OCI-LY1 (cell line): Measurements from ENCODE around the gene PRRT2.

Experiments
- H2AFZ ChIP-seq: fragments of 200-600 bp; sonication (generic), shearing (Covaris generic); 2 replicates; pipeline ENCODE4 v1.6.0; 2014; ENCODE audit warnings: antibody characterized with exemption, mild to moderate bottlenecking, low read length
- H3F3A ChIP-seq: fragments of 200-600 bp; sonication (generic), shearing (Covaris generic); 2 replicates; pipeline ENCODE4 v1.6.0; 2014; ENCODE audit warnings: mild to moderate bottlenecking, antibody characterized with exemption, low read length, moderate library complexity; ENCODE audit not compliant: insufficient read depth
- H3K27ac ChIP-seq: fragments of 200-600 bp; sonication (generic); 2 replicates; pipeline ENCODE4 v1.5.1; 2014; ENCODE audit warnings: low read length, mixed run types, mild to moderate bottlenecking, low read depth; ENCODE audit not compliant: poor library complexity, severe bottlenecking
- H3K27me3 ChIP-seq: fragments of 200-600 bp; sonication (generic); 2 replicates; pipeline ENCODE4 v1.6.0; 2014; ENCODE audit warnings: antibody characterized with exemption, mild to moderate bottlenecking, low read length, moderate library complexity; ENCODE audit not compliant: insufficient read depth
- H3K36me3 ChIP-seq: fragments of 200-600 bp; sonication (generic); 2 replicates; pipeline ENCODE4 v1.6.1; 2014; ENCODE audit warnings: mild to moderate bottlenecking, antibody characterized with exemption, low read length, moderate library complexity, mixed read lengths; ENCODE audit not compliant: insufficient read depth
- H3K4me1 ChIP-seq: fragments of 200-600 bp; sonication (generic); 2 replicates; pipeline ENCODE4 v1.5.1; 2014; ENCODE audit warnings: mild to moderate bottlenecking, low read length, moderate library complexity; ENCODE audit not compliant: insufficient read depth, severe bottlenecking
- H3K4me2 ChIP-seq: fragments of 200-600 bp; sonication (generic), shearing (Covaris generic); 2 replicates; pipeline ENCODE4 v1.6.1; 2014; ENCODE audit warnings: low read length
- H3K4me3 ChIP-seq: fragments of 200-600 bp; sonication (generic); 2 replicates; pipeline ENCODE4 v1.5.1; 2014; ENCODE audit warnings: low read length, low read depth, mild to moderate bottlenecking, mixed read lengths; ENCODE audit not compliant: poor library complexity, severe bottlenecking
- H3K79me2 ChIP-seq: fragments of 200-600 bp; shearing (Covaris generic); 2 replicates; pipeline ENCODE4 v1.6.1; 2016; ENCODE audit warnings: mixed run types, low read length, mixed read lengths; ENCODE audit not compliant: insufficient read depth
- H3K9ac ChIP-seq: fragments of 200-600 bp; sonication (generic), shearing (Covaris generic); 2 replicates; pipeline ENCODE4 v1.6.1; 2014; ENCODE audit warnings: mild to moderate bottlenecking, low read length, mixed read lengths
- H3K9me2 ChIP-seq: fragments of 200-600 bp; sonication (generic), shearing (Covaris generic); 2 replicates; pipeline ENCODE4 v1.6.1; 2014; ENCODE audit warnings: low read depth, mild to moderate bottlenecking, low read length, mixed read lengths
- H3K9me3 ChIP-seq: fragments of 200-600 bp; shearing (Covaris generic); 2 replicates; pipeline ENCODE4 v1.6.1; 2014; ENCODE audit warnings: low read length, mixed read lengths
- H4K20me1 ChIP-seq: fragments of 200-600 bp; sonication (generic), shearing (Covaris generic); 2 replicates; pipeline ENCODE4 v1.6.0; 2016; ENCODE audit warnings: mild to moderate bottlenecking, low read length; ENCODE audit not compliant: insufficient read depth
- EZH2 ChIP-seq: fragments of 200-600 bp; sonication (generic), shearing (Covaris generic); IDR thresholded peaks from 2 replicates; pipeline ENCODE4 v1.8.0; 2017; ENCODE audit warnings: borderline replicate concordance, mixed run types, mild to moderate bottlenecking, antibody characterized with exemption, low read length, moderate library complexity, mixed read lengths
- TF ChIP-seq, protein P1 (sequence below): fragments of 200-600 bp; sonication (generic), shearing (Covaris generic); IDR thresholded peaks from 2 replicates; pipeline ENCODE4 v1.5.1; 2017; ENCODE audit warnings: mild to moderate bottlenecking, antibody characterized with exemption, low read length, moderate library complexity, mixed read lengths

The PRRT2 gene

DNA sequence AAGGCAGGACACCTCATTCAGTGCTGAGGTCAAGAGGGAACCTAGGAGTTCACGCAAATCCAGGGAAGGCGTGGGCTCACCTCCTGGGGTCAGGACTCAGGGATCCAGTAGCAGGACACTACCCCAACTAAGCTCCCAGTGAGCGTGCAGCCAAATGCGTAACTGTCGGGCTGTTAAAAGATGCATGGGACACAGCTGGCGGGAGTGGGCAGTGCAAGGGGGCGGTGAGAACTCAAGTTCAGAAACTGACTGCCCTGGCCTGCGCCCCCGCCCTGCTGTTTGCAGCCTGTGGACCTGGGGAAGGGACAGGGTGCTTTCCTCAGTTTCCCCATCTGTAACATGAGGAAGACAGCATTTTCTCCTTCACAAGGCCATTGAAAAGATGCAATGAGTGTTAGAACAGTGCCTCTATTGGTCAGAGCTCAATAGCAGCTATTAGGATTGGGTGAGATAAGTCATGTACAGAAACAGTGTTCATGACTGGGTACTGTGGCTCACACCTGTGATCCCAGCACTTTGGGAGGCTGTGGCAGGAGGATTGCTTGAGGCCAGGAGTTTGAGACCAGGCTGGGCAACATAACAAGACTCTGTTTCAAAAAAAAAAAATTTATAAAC lies 30.8 kb downstream of the PRRT2 start:
- Histone ChIP-seq H3K79me2 (no peaks in the 10 kb centered on the region), H3K4me3 (no peak overlapping the region), H2AFZ (no peak overlapping the region), H3K9me3 (no peaks in the 10 kb centered on the region), H3K9ac (no peak overlapping the region), H3K36me3 (no peaks in the 10 kb centered on the region), H3K27ac (no peak overlapping the region), H3K9me2 (no peaks in the 10 kb centered on the region), H3K4me1 (no peaks in the 10 kb centered on the region), H3F3A (no peaks in the 10 kb centered on the region), H3K27me3 (no peaks in the 10 kb centered on the region), H3K4me2 (no peak overlapping the region), H4K20me1 (no peaks in the 10 kb centered on the region)
- no peak for TF ChIP-seq EZH2
- TF ChIP-seq, protein P1, sequence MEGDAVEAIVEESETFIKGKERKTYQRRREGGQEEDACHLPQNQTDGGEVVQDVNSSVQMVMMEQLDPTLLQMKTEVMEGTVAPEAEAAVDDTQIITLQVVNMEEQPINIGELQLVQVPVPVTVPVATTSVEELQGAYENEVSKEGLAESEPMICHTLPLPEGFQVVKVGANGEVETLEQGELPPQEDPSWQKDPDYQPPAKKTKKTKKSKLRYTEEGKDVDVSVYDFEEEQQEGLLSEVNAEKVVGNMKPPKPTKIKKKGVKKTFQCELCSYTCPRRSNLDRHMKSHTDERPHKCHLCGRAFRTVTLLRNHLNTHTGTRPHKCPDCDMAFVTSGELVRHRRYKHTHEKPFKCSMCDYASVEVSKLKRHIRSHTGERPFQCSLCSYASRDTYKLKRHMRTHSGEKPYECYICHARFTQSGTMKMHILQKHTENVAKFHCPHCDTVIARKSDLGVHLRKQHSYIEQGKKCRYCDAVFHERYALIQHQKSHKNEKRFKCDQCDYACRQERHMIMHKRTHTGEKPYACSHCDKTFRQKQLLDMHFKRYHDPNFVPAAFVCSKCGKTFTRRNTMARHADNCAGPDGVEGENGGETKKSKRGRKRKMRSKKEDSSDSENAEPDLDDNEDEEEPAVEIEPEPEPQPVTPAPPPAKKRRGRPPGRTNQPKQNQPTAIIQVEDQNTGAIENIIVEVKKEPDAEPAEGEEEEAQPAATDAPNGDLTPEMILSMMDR = no peak

DNA sequence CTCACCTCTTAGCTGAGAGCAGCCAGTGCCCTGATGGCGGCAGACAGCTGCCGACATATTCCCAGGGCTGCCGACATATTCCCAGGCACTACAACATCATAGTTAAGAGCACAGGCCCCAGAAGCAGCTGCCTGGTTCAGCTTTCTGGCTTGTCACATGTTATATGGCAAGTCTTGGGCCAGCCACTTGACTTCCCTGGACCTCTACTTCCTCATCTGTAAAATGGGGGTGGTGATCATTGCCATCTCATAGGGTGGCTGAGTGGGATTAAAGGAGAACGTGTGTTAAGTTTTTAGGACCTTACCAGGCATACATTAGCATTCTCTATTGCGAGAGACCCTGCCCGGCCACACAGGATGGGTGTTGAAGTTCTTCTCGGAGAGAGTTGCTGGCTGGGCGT lies 31.9 kb downstream of the PRRT2 start:
- Histone ChIP-seq H2AFZ (no peak overlapping the region), H3K36me3 (no peaks in the 10 kb centered on the region), H4K20me1 (no peaks in the 10 kb centered on the region), H3K79me2 (no peaks in the 10 kb centered on the region), H3K27me3 (no peaks in the 10 kb centered on the region), H3K9me3 (no peaks in the 10 kb centered on the region), H3F3A (no peaks in the 10 kb centered on the region), H3K9ac (no peak overlapping the region), H3K4me3 (no peak overlapping the region), H3K27ac (no peak overlapping the region), H3K4me2 (no peak overlapping the region), H3K9me2 (no peaks in the 10 kb centered on the region), H3K4me1 (no peaks in the 10 kb centered on the region)
- no peak for TF ChIP-seq EZH2
- TF ChIP-seq, protein P1 = no peak

DNA sequence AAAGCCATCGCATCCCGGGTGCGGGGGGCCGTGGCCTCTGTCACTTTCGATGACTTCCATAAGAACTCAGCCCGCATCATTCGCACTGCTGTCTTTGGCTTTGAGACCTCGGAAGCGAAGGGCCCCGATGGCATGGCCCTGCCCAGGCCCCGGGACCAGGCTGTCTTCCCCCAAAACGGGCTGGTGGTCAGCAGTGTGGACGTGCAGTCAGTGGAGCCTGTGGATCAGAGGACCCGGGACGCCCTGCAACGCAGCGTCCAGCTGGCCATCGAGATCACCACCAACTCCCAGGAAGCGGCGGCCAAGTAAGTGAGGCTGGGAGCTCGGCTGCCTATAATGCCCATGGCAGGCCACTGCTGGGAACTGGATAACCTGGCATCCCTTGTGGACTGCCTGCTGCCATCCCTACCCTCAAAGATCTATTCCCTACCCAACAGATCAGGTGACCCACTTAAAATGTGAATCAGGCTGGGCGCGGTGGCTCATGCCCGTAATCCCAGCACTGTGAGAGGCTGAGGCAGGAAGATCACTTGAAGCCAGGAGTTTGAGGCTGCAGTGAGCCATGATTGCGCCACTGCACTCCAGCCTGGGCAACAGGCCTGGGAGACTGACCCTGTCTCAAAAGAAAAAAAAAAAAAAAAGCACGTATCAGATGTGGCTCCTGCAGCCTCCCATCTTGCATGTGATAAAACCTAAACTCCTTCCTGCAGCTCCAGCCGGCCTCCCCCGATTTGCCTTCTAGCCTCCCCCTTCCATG lies 32.8 kb downstream of the PRRT2 start:
- Histone ChIP-seq H3K27ac (no peak overlapping the region), H3K36me3 (no peaks in the 10 kb centered on the region)

More for the DNA sequence above, 32.8 kb downstream of the PRRT2 start:
- no peaks in the 10 kb centered on the region for H3K9me2 ChIP-seq
- no peak overlapping the region for H3K9ac ChIP-seq
- H3K4me3 ChIP-seq = no peak overlapping the region
- H4K20me1 ChIP-seq = no peaks in the 10 kb centered on the region
- H3K9me3 ChIP-seq = no peaks in the 10 kb centered on the region
- no peak for TF ChIP-seq EZH2
- TF ChIP-seq, protein P1 = no peak
- no peaks in the 10 kb centered on the region for H3K4me1 ChIP-seq
- no peaks in the 10 kb centered on the region for H3F3A ChIP-seq
- no peaks in the 10 kb centered on the region for H3K79me2 ChIP-seq
- H3K27me3 ChIP-seq = no peaks in the 10 kb centered on the region
- H2AFZ ChIP-seq = no peak overlapping the region
- no peak overlapping the region for H3K4me2 ChIP-seq
